TTC549 (cell line): ENCODE data around the gene TMEM108.

Experiments used
- FAIRE-seq: peaks from 2 replicates; lab custom pipeline; 2012; peaks lifted over from hg19 to GRCh38; lab: Jason Lieb, UNC

The TMEM108 gene

GRCh38 chr3:133424937-133425869 lies 387.0 kb downstream of the TMEM108 start:
- no peak for FAIRE-seq

- no peak for FAIRE-seq
Observed at GRCh38 chr3:133425898-133426297, 387.7 kb downstream of the TMEM108 start.

- no peak for FAIRE-seq
Observed at GRCh38 chr3:133426721-133427120, 388.5 kb downstream of the TMEM108 start.

GRCh38 chr3:133428552-133428951 lies 390.4 kb downstream of the TMEM108 start:
- FAIRE-seq: no peak

- no peak for FAIRE-seq
Observed at GRCh38 chr3:133429063-133429462, 390.9 kb downstream of the TMEM108 start.

- FAIRE-seq: no peak
Observed at GRCh38 chr3:133439563-133439962, 401.4 kb downstream of the TMEM108 start.

GRCh38 chr3:133440652-133441051 lies 402.5 kb downstream of the TMEM108 start:
- FAIRE-seq: no peak

- FAIRE-seq: no peak
Observed at GRCh38 chr3:133441867-133442270, 403.7 kb downstream of the TMEM108 start.

- no peak for FAIRE-seq
Observed at GRCh38 chr3:133442518-133442917, 404.3 kb downstream of the TMEM108 start.

GRCh38 chr3:133443649-133444422 lies 405.6 kb downstream of the TMEM108 start:
- FAIRE-seq: no peak

- no peak for FAIRE-seq
Observed at GRCh38 chr3:133444423-133444774, 406.2 kb downstream of the TMEM108 start.

- no peak for FAIRE-seq
Observed at GRCh38 chr3:133445108-133445507, 406.9 kb downstream of the TMEM108 start.
